ENCODE data around the gene NRROS.
"Not testable (repeated sequence)": the region's sequence is repeated elsewhere in the genome, so short reads cannot be mapped to it uniquely, and the experiment has no call there.

The NRROS gene

GRCh38 chr3:196619627-196620026 is 19.9 kb upstream of the NRROS start:
- not testable (repeated sequence) for H3K4me2 ChIP-seq (ENCODE audit: low read length); H3K14ac ChIP-seq (ENCODE audit: low read length); H2AFZ ChIP-seq (ENCODE audit: insufficient read depth, low read length, poor library complexity); H2BK12ac ChIP-seq (ENCODE audit: low read length); H3K27me3 ChIP-seq (ENCODE audit: insufficient read depth, low read length); H3K9ac ChIP-seq (ENCODE audit: low read length); H3K36me3 ChIP-seq (ENCODE audit: control insufficient read depth in 1 of 2, insufficient read depth in 2 of 2, low read length in 2 of 2); H2BK5ac ChIP-seq (ENCODE audit: low read depth, low read length, poor library complexity); H3K4me3 ChIP-seq (ENCODE audit: low read depth, low read length); H3K27ac ChIP-seq (ENCODE audit: low read depth, low read length); H4K91ac ChIP-seq (ENCODE audit: low read depth, low read length); DNase-seq; H3K4me1 ChIP-seq (ENCODE audit: control insufficient read depth in 1 of 2, insufficient read depth in 2 of 2, low read length in 2 of 2); H3K18ac ChIP-seq (ENCODE audit: low read length); H3K79me2 ChIP-seq (ENCODE audit: control insufficient read depth, insufficient read depth, low read length, poor library complexity); H3K79me1 ChIP-seq (ENCODE audit: low read length); H2BK120ac ChIP-seq (ENCODE audit: insufficient read depth, low read length, poor library complexity); H4K12ac ChIP-seq (ENCODE audit: low read depth, low read length); H2AK5ac ChIP-seq (ENCODE audit: low read length); H3K23ac ChIP-seq (ENCODE audit: low read length); H3K4ac ChIP-seq (ENCODE audit: low read depth, low read length); H3K9me3 ChIP-seq (ENCODE audit: insufficient read depth, low read depth, low read length); H4K8ac ChIP-seq (ENCODE audit: low read depth, low read length)
- no CpG with 5 or more reads among the region's 5 CpGs for WGBS (ENCODE audit: extremely low coverage, insufficient coverage, insufficient read length)

- no CpG with 5 or more reads among the region's 10 CpGs for WGBS (ENCODE audit: extremely low coverage, insufficient coverage, insufficient read length)
- H3K9me3 ChIP-seq (ENCODE audit: insufficient read depth, low read depth, low read length) = no peaks in the 10 kb centered on the region
- no peak overlapping the region for H3K9ac ChIP-seq (ENCODE audit: low read length)
Measured at GRCh38 chr3:196620161-196620604, 19.3 kb upstream of the NRROS start.

GRCh38 chr3:196620684-196621083 is 18.8 kb upstream of the NRROS start:
- Histone ChIP-seq H3K23ac (ENCODE audit: low read length) (no peak overlapping the region), H3K4ac (ENCODE audit: low read depth, low read length) (no peak overlapping the region), H3K27ac (ENCODE audit: low read depth, low read length) (no peak overlapping the region), H3K79me1 (ENCODE audit: low read length) (no peaks in the 10 kb centered on the region), H3K27me3 (ENCODE audit: insufficient read depth, low read length) (no peaks in the 10 kb centered on the region), H3K4me2 (ENCODE audit: low read length) (no peak overlapping the region), H3K9ac (ENCODE audit: low read length) (no peak overlapping the region), H4K8ac (ENCODE audit: low read depth, low read length) (no peak overlapping the region), H2BK12ac (ENCODE audit: low read length) (no peak overlapping the region), H4K12ac (ENCODE audit: low read depth, low read length) (no peak overlapping the region), H3K14ac (ENCODE audit: low read length) (no peak overlapping the region), H3K18ac (ENCODE audit: low read length) (no peak overlapping the region), H3K79me2 (ENCODE audit: control insufficient read depth, insufficient read depth, low read length, poor library complexity) (no peaks in the 10 kb centered on the region), H2AK5ac (ENCODE audit: low read length) (no peak overlapping the region), H3K4me1 (ENCODE audit: control insufficient read depth in 1 of 2, insufficient read depth in 2 of 2, low read length in 2 of 2) (no peaks in the 10 kb centered on the region), H2BK5ac (ENCODE audit: low read depth, low read length, poor library complexity) (no peak overlapping the region), H2BK120ac (ENCODE audit: insufficient read depth, low read length, poor library complexity) (no peak overlapping the region), H2AFZ (ENCODE audit: insufficient read depth, low read length, poor library complexity) (no peak overlapping the region), H4K91ac (ENCODE audit: low read depth, low read length) (no peak overlapping the region), H3K36me3 (ENCODE audit: control insufficient read depth in 1 of 2, insufficient read depth in 2 of 2, low read length in 2 of 2) (no peaks in the 10 kb centered on the region), H3K9me3 (ENCODE audit: insufficient read depth, low read depth, low read length) (no peaks in the 10 kb centered on the region), H3K4me3 (ENCODE audit: low read depth, low read length) (no peak overlapping the region)
- no peak for DNase-seq
- WGBS (ENCODE audit: extremely low coverage, insufficient coverage, insufficient read length) = no CpG with 5 or more reads among the region's 2 CpGs

More at GRCh38 chr3:196620161-196620604, 19.3 kb upstream of the NRROS start:
- DNase-seq = peak in 1 of 2 donors; percentile 28
- Histone ChIP-seq H2BK12ac (ENCODE audit: low read length) (no peak overlapping the region), H3K14ac (ENCODE audit: low read length) (no peak overlapping the region), H3K23ac (ENCODE audit: low read length) (no peak overlapping the region), H3K4me3 (ENCODE audit: low read depth, low read length) (no peak overlapping the region), H2AK5ac (ENCODE audit: low read length) (no peak overlapping the region), H3K18ac (ENCODE audit: low read length) (no peak overlapping the region), H4K12ac (ENCODE audit: low read depth, low read length) (no peak overlapping the region), H3K27me3 (ENCODE audit: insufficient read depth, low read length) (no peaks in the 10 kb centered on the region), H3K79me2 (ENCODE audit: control insufficient read depth, insufficient read depth, low read length, poor library complexity) (no peaks in the 10 kb centered on the region), H4K91ac (ENCODE audit: low read depth, low read length) (no peak overlapping the region), H2AFZ (ENCODE audit: insufficient read depth, low read length, poor library complexity) (no peak overlapping the region), H2BK5ac (ENCODE audit: low read depth, low read length, poor library complexity) (no peak overlapping the region), H3K4ac (ENCODE audit: low read depth, low read length) (no peak overlapping the region), H4K8ac (ENCODE audit: low read depth, low read length) (no peak overlapping the region), H3K79me1 (ENCODE audit: low read length) (no peaks in the 10 kb centered on the region), H3K36me3 (ENCODE audit: control insufficient read depth in 1 of 2, insufficient read depth in 2 of 2, low read length in 2 of 2) (no peaks in the 10 kb centered on the region), H3K27ac (ENCODE audit: low read depth, low read length) (no peak overlapping the region), H3K4me2 (ENCODE audit: low read length) (no peak overlapping the region), H3K4me1 (ENCODE audit: control insufficient read depth in 1 of 2, insufficient read depth in 2 of 2, low read length in 2 of 2) (no peaks in the 10 kb centered on the region), H2BK120ac (ENCODE audit: insufficient read depth, low read length, poor library complexity) (no peak overlapping the region)

GRCh38 chr3:196621611-196622010 is 17.9 kb upstream of the NRROS start:
- H3K79me2 ChIP-seq (ENCODE audit: control insufficient read depth, insufficient read depth, low read length, poor library complexity) = no peaks in the 10 kb centered on the region
- H2BK5ac ChIP-seq (ENCODE audit: low read depth, low read length, poor library complexity) = no peak overlapping the region
- H3K4me1 ChIP-seq (ENCODE audit: control insufficient read depth in 1 of 2, insufficient read depth in 2 of 2, low read length in 2 of 2) = no peaks in the 10 kb centered on the region
- no CpG with 5 or more reads among the region's 10 CpGs for WGBS (ENCODE audit: extremely low coverage, insufficient coverage, insufficient read length)
- no peak overlapping the region for H2AFZ ChIP-seq (ENCODE audit: insufficient read depth, low read length, poor library complexity)
- H3K23ac ChIP-seq (ENCODE audit: low read length) = no peak overlapping the region
- no peak overlapping the region for H4K8ac ChIP-seq (ENCODE audit: low read depth, low read length)
- no peak overlapping the region for H3K4me3 ChIP-seq (ENCODE audit: low read depth, low read length)
- no peak overlapping the region for H3K4me2 ChIP-seq (ENCODE audit: low read length)
- no peak overlapping the region for H2BK120ac ChIP-seq (ENCODE audit: insufficient read depth, low read length, poor library complexity)
- H3K27me3 ChIP-seq (ENCODE audit: insufficient read depth, low read length) = no peaks in the 10 kb centered on the region
- no peak for DNase-seq
- H3K36me3 ChIP-seq (ENCODE audit: control insufficient read depth in 1 of 2, insufficient read depth in 2 of 2, low read length in 2 of 2) = no peaks in the 10 kb centered on the region
- H3K9me3 ChIP-seq (ENCODE audit: insufficient read depth, low read depth, low read length) = no peaks in the 10 kb centered on the region
- no peak overlapping the region for H4K12ac ChIP-seq (ENCODE audit: low read depth, low read length)
- H3K79me1 ChIP-seq (ENCODE audit: low read length) = no peaks in the 10 kb centered on the region
- no peak overlapping the region for H2AK5ac ChIP-seq (ENCODE audit: low read length)
- H3K27ac ChIP-seq (ENCODE audit: low read depth, low read length) = no peak overlapping the region
- H2BK12ac ChIP-seq (ENCODE audit: low read length) = no peak overlapping the region
- no peak overlapping the region for H3K4ac ChIP-seq (ENCODE audit: low read depth, low read length)
- H4K91ac ChIP-seq (ENCODE audit: low read depth, low read length) = no peak overlapping the region
- no peak overlapping the region for H3K14ac ChIP-seq (ENCODE audit: low read length)
- H3K9ac ChIP-seq (ENCODE audit: low read length) = no peak overlapping the region
- H3K18ac ChIP-seq (ENCODE audit: low read length) = no peak overlapping the region

Measured in trophoblast cell (in vitro differentiated cells and primary cell).